ENCODE measurements around the gene INSIG2. TPM values are rescaled to one million over a fixed set of nuclear protein-coding genes. Genes with fewer than 3 reads are reported as not detected.

INSIG2 gene
- polyA plus RNA-seq, 3 donors = 32.0 to 33.1 (median 32.1) TPM

- DNase-seq (ENCODE audit: low read depth in 3 of 3, low spot score in 2 of 3) = no peak
Measured at GRCh38 chr2:118124288-118124891, 36.1 kb downstream of the INSIG2 start.

DNA sequence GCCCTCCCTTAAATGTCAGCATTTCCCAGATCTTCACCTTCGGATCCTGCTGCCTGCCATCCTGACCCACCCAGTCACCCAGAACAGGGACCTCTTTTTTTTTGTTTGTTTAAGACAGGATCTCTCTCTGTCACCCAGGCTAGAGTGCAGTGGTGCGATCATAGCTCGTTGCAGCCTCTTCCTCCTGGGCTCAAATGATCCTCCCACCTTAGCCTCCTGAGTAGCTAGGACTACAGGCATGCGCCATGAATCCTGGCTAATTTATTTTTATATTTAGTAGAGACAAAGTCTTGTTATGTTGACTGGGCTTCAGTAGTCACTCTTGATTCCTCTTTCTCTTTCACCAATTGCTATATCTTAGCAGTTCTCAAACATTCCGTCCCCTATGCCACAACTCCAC is 39.0 kb downstream of the INSIG2 start:
- no peak for DNase-seq (ENCODE audit: low read depth in 3 of 3, low spot score in 2 of 3)

DNA sequence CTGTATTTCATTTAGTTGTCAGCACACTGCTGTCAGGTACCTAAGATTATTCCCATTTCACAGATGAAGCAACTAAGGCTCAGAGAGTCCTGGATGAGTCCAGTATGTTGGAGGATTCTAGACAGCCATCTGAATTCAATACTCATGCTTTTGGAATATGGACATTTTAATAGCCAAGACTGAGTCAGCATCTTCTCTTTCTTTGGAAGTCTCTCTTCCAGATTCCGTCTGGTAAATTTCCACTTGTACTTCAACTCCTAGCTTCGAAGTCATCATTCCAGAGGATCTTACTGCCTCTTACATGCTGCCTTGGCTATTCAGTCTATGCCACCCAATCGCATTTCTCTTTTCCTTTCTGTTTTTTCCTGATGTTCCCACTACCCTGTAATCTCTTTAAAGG is 40.6 kb downstream of the INSIG2 start:
- no peak for DNase-seq (ENCODE audit: low read depth in 3 of 3, low spot score in 2 of 3)

- DNase-seq (ENCODE audit: low read depth in 3 of 3, low spot score in 2 of 3) = no peak
Measured at GRCh38 chr2:118130385-118130784, 42.1 kb downstream of the INSIG2 start.

- DNase-seq (ENCODE audit: low read depth in 3 of 3, low spot score in 2 of 3) = no peak
Measured at GRCh38 chr2:118131771-118132170, 43.5 kb downstream of the INSIG2 start.

DNA sequence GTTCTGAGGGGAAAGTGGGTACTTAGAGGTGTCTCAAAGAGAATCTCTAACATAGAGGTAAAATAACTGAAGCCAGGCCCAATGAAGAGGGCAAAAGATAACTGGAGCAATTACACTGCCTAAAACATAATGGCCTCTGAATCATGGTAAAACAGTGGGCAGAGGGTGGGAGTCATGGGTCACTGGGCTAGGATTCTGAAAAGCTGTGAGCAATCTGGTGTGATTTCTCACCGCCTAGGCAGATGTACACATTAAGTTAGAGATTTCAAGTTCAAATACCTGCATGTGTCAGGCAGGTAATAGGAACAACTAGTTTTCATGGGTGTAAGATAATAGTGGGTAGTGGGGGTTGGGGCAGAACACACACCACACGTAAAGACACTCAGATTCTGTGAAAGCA is 45.6 kb downstream of the INSIG2 start:
- DNase-seq (ENCODE audit: low read depth in 3 of 3, low spot score in 2 of 3) = no peak

DNA sequence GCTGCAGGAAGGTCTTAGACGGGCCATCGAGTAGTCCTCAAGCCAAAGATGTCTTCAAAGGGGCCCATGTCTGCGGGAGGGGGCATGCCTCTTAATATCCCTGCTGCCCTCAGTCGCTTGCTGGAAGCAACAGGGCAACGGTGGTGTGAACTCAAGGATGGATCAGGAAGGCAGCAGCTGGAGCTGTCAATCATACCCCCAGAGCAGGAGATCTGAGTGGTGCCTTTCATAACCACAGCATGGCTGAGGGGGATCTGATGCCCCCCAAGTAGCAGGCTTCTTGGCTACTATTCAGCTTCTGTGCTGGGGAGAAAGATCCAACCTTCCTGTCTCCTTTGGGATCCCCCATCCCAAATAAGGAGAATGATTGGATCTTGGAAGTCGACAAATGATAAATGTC is 46.4 kb downstream of the INSIG2 start:
- DNase-seq (ENCODE audit: low read depth in 3 of 3, low spot score in 2 of 3) = no peak

GRCh38 chr2:118145207-118145606 is 56.9 kb downstream of the INSIG2 start:
- no peak for DNase-seq (ENCODE audit: low read depth in 3 of 3, low spot score in 2 of 3)

GRCh38 chr2:118145806-118146205 is 57.5 kb downstream of the INSIG2 start:
- no peak for DNase-seq (ENCODE audit: low read depth in 3 of 3, low spot score in 2 of 3)

- no peak for DNase-seq (ENCODE audit: low read depth in 3 of 3, low spot score in 2 of 3)
Measured at GRCh38 chr2:118146315-118147283, 58.3 kb downstream of the INSIG2 start.

GRCh38 chr2:118148133-118148532 is 59.9 kb downstream of the INSIG2 start:
- DNase-seq (ENCODE audit: low read depth in 3 of 3, low spot score in 2 of 3) = no peak

GRCh38 chr2:118148809-118149208 is 60.5 kb downstream of the INSIG2 start:
- no peak for DNase-seq (ENCODE audit: low read depth in 3 of 3, low spot score in 2 of 3)

DNA sequence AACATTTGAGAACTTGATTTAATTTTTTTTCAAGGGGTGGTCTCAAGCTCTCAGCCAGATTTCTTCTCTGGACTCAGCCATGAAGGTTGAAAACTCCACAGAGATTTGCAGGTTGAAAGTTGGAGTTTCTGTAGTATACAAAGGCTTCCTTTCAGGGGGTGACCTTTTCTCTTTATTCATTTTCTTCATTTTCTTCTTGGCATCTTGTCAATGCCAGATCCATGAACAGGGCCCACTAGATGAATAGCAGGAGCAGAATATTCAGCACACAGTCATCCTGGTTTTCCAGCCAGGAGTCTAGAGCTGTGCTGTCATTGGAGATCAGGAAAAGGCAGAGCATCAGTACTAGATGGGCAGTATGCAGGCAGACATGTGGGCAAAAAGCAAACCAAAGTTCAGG is 62.0 kb downstream of the INSIG2 start:
- DNase-seq (ENCODE audit: low read depth in 3 of 3, low spot score in 2 of 3) = no peak

DNA sequence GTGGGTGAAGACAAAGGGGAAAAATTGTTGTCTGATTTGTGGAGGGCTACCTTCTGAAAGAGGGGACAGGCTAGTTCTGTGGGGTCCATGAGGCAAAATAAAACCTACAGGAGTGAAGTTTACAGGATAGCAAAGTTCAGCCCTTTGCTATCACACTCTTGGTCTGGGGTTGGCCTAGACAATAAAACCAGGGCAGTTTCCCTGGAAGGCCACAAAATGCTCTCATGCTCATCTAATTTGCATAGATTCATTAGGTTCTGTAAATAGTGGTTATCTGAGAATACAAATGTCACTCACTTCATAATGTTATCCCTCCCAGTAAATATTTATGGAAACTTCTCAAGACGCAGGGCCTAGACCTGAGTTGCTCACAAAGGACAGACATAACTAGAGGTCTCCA is 63.6 kb downstream of the INSIG2 start:
- no peak for DNase-seq (ENCODE audit: low read depth in 3 of 3, low spot score in 2 of 3)

GRCh38 chr2:118153433-118153832 is 65.2 kb downstream of the INSIG2 start:
- DNase-seq (ENCODE audit: low read depth in 3 of 3, low spot score in 2 of 3) = no peak

- no peak for DNase-seq (ENCODE audit: low read depth in 3 of 3, low spot score in 2 of 3)
Measured at GRCh38 chr2:118154176-118154575, 65.9 kb downstream of the INSIG2 start.

Other genes with a start within 250 kb of the INSIG2 start
- 10 to 100 TPM; 35.4 to 42.7 (median 38.8) TPM for gene CCDC93, start 74.4 kb upstream of the INSIG2 start, polyA plus RNA-seq (ENCODE audit: insufficient read length in 3 of 3)

Data from right renal cortex interstitium (tissue), 3 donors.